Trophoblast cell (in vitro differentiated cells and primary cell): ENCODE results near the gene DSE.

Source experiments
- DNase-seq, 2 donors: peaks; one replicate each; pipeline ENCODE4 v3.0.0-alpha.2; 2016
- H2AFZ ChIP-seq: 2 replicates; pipeline ENCODE4 v1.6.1; 2013; ENCODE audit warnings: low read length, moderate library complexity, mild to moderate bottlenecking; ENCODE audit not compliant: insufficient read depth, poor library complexity
- H2AK5ac ChIP-seq: 2 replicates; pipeline ENCODE4 v1.6.1; 2013; ENCODE audit warnings: mild to moderate bottlenecking, low read length
- H2BK120ac ChIP-seq: 2 replicates; pipeline ENCODE4 v1.6.1; 2013; ENCODE audit warnings: low read length, mild to moderate bottlenecking, moderate library complexity; ENCODE audit not compliant: insufficient read depth, poor library complexity
- H2BK12ac ChIP-seq: 2 replicates; pipeline ENCODE4 v1.6.1; 2013; ENCODE audit warnings: mild to moderate bottlenecking, low read length, moderate library complexity
- H2BK5ac ChIP-seq: 2 replicates; pipeline ENCODE4 v1.6.1; 2013; ENCODE audit warnings: low read length, low read depth, moderate library complexity, mild to moderate bottlenecking; ENCODE audit not compliant: poor library complexity
- H3K14ac ChIP-seq: 2 replicates; pipeline ENCODE4 v1.6.1; 2013; ENCODE audit warnings: mild to moderate bottlenecking, low read length
- H3K18ac ChIP-seq: 2 replicates; pipeline ENCODE4 v1.6.1; 2013; ENCODE audit warnings: mild to moderate bottlenecking, low read length
- H3K23ac ChIP-seq: 2 replicates; pipeline ENCODE4 v1.6.1; 2013; ENCODE audit warnings: low read length
- H3K27ac ChIP-seq: 2 replicates; pipeline ENCODE4 v1.5.1; 2013; ENCODE audit warnings: low read depth, mild to moderate bottlenecking, inconsistent platforms, low read length, moderate library complexity
- H3K27me3 ChIP-seq: 2 replicates; pipeline ENCODE4 v1.6.1; 2013; ENCODE audit warnings: inconsistent platforms, mild to moderate bottlenecking, low read length, moderate library complexity; ENCODE audit not compliant: insufficient read depth
- H3K36me3 ChIP-seq, 2 experiments: 1 replicate in 1 of 2; 2 replicates in 1 of 2; pipeline ENCODE4 v1.6.1; 2013; ENCODE audit warnings: low read length in 2 of 2, mild to moderate bottlenecking in 2 of 2, moderate library complexity in 1 of 2; ENCODE audit not compliant: insufficient read depth in 2 of 2, control insufficient read depth in 1 of 2
- H3K4ac ChIP-seq: 2 replicates; pipeline ENCODE4 v1.6.1; 2013; ENCODE audit warnings: low read depth, mild to moderate bottlenecking, low read length, moderate library complexity
- H3K4me1 ChIP-seq, 2 experiments: 1 replicate in 1 of 2; 2 replicates in 1 of 2; pipeline ENCODE4 v1.6.1; 2013; ENCODE audit warnings: low read length in 2 of 2, mild to moderate bottlenecking in 2 of 2, moderate library complexity in 1 of 2; ENCODE audit not compliant: insufficient read depth in 2 of 2, control insufficient read depth in 1 of 2
- H3K4me2 ChIP-seq: 2 replicates; pipeline ENCODE4 v1.6.1; 2013; ENCODE audit warnings: inconsistent platforms, mild to moderate bottlenecking, low read length, moderate library complexity
- H3K4me3 ChIP-seq: 2 replicates; pipeline ENCODE4 v1.5.1; 2013; ENCODE audit warnings: mild to moderate bottlenecking, low read depth, low read length, inconsistent platforms
- H3K79me1 ChIP-seq: one replicate; pipeline ENCODE4 v1.6.1; 2013; ENCODE audit warnings: low read length
- H3K79me2 ChIP-seq: 2 replicates; pipeline ENCODE4 v1.6.1; 2013; ENCODE audit warnings: low read length, mild to moderate bottlenecking; ENCODE audit not compliant: control insufficient read depth, insufficient read depth, poor library complexity
- H3K9ac ChIP-seq: 2 replicates; pipeline ENCODE4 v1.6.1; 2013; ENCODE audit warnings: mild to moderate bottlenecking, low read length
- H3K9me3 ChIP-seq: 2 replicates; pipeline ENCODE4 v1.6.1; 2013; ENCODE audit warnings: low read depth, mild to moderate bottlenecking, control low read depth, inconsistent platforms, low read length; ENCODE audit not compliant: insufficient read depth
- H4K12ac ChIP-seq: 2 replicates; pipeline ENCODE4 v1.6.1; 2013; ENCODE audit warnings: low read depth, mild to moderate bottlenecking, low read length, moderate library complexity
- H4K8ac ChIP-seq: 2 replicates; pipeline ENCODE4 v1.6.1; 2013; ENCODE audit warnings: low read depth, mild to moderate bottlenecking, low read length, moderate library complexity
- H4K91ac ChIP-seq: one replicate; pipeline ENCODE4 v1.6.1; 2013; ENCODE audit warnings: low read depth, mild to moderate bottlenecking, low read length, moderate library complexity
- WGBS: extraction: QIAGEN DNeasy Blood & Tissue Kit; methylation state at CpG from one replicate; pipeline ENCODE4 v1.1.7; 2013; ENCODE audit warnings: missing lambda C conversion rate; ENCODE audit not compliant: insufficient read length, insufficient coverage; ENCODE audit errors: extremely low coverage; 5-methylcytosine and 5-hydroxymethylcytosine counted together

DSE gene

GRCh38 chr6:116468293-116468692 lies 97.5 kb downstream of the DSE start:
- Histone ChIP-seq H3K4ac (no peak overlapping the region), H3K9ac (no peak overlapping the region), H2AFZ (no peak overlapping the region), H3K18ac (no peak overlapping the region), H3K27me3 (no peaks in the 10 kb centered on the region), H4K91ac (no peak overlapping the region), H2BK120ac (no peak overlapping the region), H3K4me3 (no peak overlapping the region), H4K8ac (no peak overlapping the region), H3K4me2 (no peak overlapping the region), H3K9me3 (no peaks in the 10 kb centered on the region), H3K27ac (no peak overlapping the region), H3K79me2 (no peaks in the 10 kb centered on the region), H3K14ac (no peak overlapping the region), H2BK12ac (no peak overlapping the region), H4K12ac (no peak overlapping the region), H3K36me3 (no peaks in the 10 kb centered on the region), H3K4me1 (no peaks in the 10 kb centered on the region), H2AK5ac (no peak overlapping the region), H3K23ac (no peak overlapping the region), H2BK5ac (no peak overlapping the region), H3K79me1 (no peaks in the 10 kb centered on the region)
- WGBS = no CpG with 5 or more reads among the region's 1 CpG
- no peak for DNase-seq

GRCh38 chr6:116471531-116471930 lies 100.8 kb downstream of the DSE start:
- no peak overlapping the region for H3K14ac ChIP-seq
- H3K9ac ChIP-seq = no peak overlapping the region
- H3K36me3 ChIP-seq = no peaks in the 10 kb centered on the region
- no peak overlapping the region for H4K91ac ChIP-seq
- H3K23ac ChIP-seq = no peak overlapping the region
- no CpG with 5 or more reads among the region's 1 CpG for WGBS
- no peaks in the 10 kb centered on the region for H3K4me1 ChIP-seq
- DNase-seq = no peak
- H2BK12ac ChIP-seq = no peak overlapping the region
- no peak overlapping the region for H4K12ac ChIP-seq
- no peaks in the 10 kb centered on the region for H3K9me3 ChIP-seq
- H3K18ac ChIP-seq = no peak overlapping the region
- no peak overlapping the region for H2BK120ac ChIP-seq
- H3K4ac ChIP-seq = no peak overlapping the region
- no peaks in the 10 kb centered on the region for H3K79me2 ChIP-seq
- H2BK5ac ChIP-seq = no peak overlapping the region
- no peak overlapping the region for H3K4me3 ChIP-seq
- no peak overlapping the region for H3K27ac ChIP-seq
- H3K27me3 ChIP-seq = no peaks in the 10 kb centered on the region
- H4K8ac ChIP-seq = no peak overlapping the region
- no peak overlapping the region for H3K4me2 ChIP-seq
- H2AFZ ChIP-seq = no peak overlapping the region
- H3K79me1 ChIP-seq = no peaks in the 10 kb centered on the region
- H2AK5ac ChIP-seq = no peak overlapping the region

- Histone ChIP-seq H3K14ac (no peak overlapping the region), H4K91ac (no peak overlapping the region), H3K9ac (no peak overlapping the region), H3K79me2 (no peaks in the 10 kb centered on the region), H3K27me3 (no peaks in the 10 kb centered on the region), H3K79me1 (no peaks in the 10 kb centered on the region), H2AK5ac (no peak overlapping the region), H3K9me3 (no peaks in the 10 kb centered on the region), H2BK12ac (no peak overlapping the region), H3K18ac (no peak overlapping the region), H3K36me3 (no peaks in the 10 kb centered on the region), H4K12ac (no peak overlapping the region), H3K4ac (no peak overlapping the region), H2AFZ (no peak overlapping the region), H3K4me1 (no peaks in the 10 kb centered on the region), H3K4me2 (no peak overlapping the region), H2BK5ac (no peak overlapping the region), H3K23ac (no peak overlapping the region), H3K4me3 (no peak overlapping the region), H3K27ac (no peak overlapping the region), H4K8ac (no peak overlapping the region), H2BK120ac (no peak overlapping the region)
- no CpG with 5 or more reads among the region's 3 CpGs for WGBS
- DNase-seq = no peak
Observed at GRCh38 chr6:116472706-116473105, 102.0 kb downstream of the DSE start.

GRCh38 chr6:116475141-116475540 lies 104.4 kb downstream of the DSE start:
- no peak overlapping the region for H2BK12ac ChIP-seq
- no peak overlapping the region for H2AFZ ChIP-seq
- H3K4ac ChIP-seq = no peak overlapping the region
- H3K18ac ChIP-seq = no peak overlapping the region
- H2BK5ac ChIP-seq = no peak overlapping the region
- no CpG with 5 or more reads among the region's 1 CpG for WGBS
- H3K79me2 ChIP-seq = no peaks in the 10 kb centered on the region
- no peak overlapping the region for H3K27ac ChIP-seq
- no peak overlapping the region for H3K14ac ChIP-seq
- DNase-seq = no peak
- no peak overlapping the region for H4K8ac ChIP-seq
- H4K91ac ChIP-seq = no peak overlapping the region
- no peaks in the 10 kb centered on the region for H3K4me1 ChIP-seq
- no peak overlapping the region for H2BK120ac ChIP-seq
- no peaks in the 10 kb centered on the region for H3K36me3 ChIP-seq
- no peak overlapping the region for H3K4me2 ChIP-seq
- no peak overlapping the region for H3K23ac ChIP-seq
- H2AK5ac ChIP-seq = no peak overlapping the region
- no peaks in the 10 kb centered on the region for H3K9me3 ChIP-seq
- no peak overlapping the region for H3K4me3 ChIP-seq
- H3K27me3 ChIP-seq = no peaks in the 10 kb centered on the region
- H4K12ac ChIP-seq = no peak overlapping the region
- H3K79me1 ChIP-seq = no peaks in the 10 kb centered on the region
- H3K9ac ChIP-seq = no peak overlapping the region
